Measurements from ENCODE around the gene P2RX1.

P2RX1 gene

DNA sequence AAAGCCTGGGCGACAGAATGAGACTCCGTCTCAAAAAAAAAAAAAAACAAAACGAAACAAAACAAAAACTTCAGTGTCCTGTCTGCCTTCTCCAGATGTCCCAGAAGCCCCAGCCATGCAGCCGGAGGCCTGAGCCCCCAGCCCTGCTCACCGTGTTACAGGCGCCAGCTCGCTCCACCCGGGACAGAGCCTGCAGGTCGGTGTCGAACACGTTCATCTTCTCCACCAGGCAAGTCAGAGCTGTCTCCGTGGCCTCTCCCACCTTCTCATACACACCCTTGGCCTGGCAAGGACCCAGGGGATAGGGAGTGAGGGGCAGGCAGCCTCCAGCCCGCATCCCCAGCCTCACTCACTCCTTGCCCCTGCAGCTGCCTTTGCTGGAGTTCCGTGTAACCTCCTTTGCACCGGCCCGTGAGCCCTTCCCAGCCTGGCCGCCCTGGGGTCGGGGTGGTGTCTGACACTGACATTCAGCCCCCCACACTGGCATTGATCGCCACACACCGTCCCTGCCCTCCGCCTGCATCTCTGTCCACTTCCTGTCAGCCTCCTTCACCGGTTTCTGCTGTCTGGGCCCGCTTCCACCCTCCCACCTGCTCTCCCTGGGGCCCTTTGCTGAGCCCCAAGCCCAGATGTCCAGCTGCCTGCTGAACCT lies 27.1 kb upstream of the P2RX1 start:
- no peaks in the 10 kb centered on the region; the same call in 1 of the 2 replicates for H3K9me3 ChIP-seq (ENCODE audit: control insufficient read depth, insufficient read depth, low read length)
- TF ChIP-seq, protein P1, sequence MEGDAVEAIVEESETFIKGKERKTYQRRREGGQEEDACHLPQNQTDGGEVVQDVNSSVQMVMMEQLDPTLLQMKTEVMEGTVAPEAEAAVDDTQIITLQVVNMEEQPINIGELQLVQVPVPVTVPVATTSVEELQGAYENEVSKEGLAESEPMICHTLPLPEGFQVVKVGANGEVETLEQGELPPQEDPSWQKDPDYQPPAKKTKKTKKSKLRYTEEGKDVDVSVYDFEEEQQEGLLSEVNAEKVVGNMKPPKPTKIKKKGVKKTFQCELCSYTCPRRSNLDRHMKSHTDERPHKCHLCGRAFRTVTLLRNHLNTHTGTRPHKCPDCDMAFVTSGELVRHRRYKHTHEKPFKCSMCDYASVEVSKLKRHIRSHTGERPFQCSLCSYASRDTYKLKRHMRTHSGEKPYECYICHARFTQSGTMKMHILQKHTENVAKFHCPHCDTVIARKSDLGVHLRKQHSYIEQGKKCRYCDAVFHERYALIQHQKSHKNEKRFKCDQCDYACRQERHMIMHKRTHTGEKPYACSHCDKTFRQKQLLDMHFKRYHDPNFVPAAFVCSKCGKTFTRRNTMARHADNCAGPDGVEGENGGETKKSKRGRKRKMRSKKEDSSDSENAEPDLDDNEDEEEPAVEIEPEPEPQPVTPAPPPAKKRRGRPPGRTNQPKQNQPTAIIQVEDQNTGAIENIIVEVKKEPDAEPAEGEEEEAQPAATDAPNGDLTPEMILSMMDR (IDR thresholded peaks at IDR 0.05; ENCODE audit: low read depth, low read length, poor library complexity, severe bottlenecking): no peak
- no peak for TF ChIP-seq EZH2phosphoT487 (IDR thresholded peaks at IDR 0.05; ENCODE audit: borderline replicate concordance, low read length)
- H3K4me1 ChIP-seq (ENCODE audit: control insufficient read depth, low read length): no peaks in the 10 kb centered on the region
- H3K27me3 ChIP-seq (ENCODE audit: control insufficient read depth, low read length): no peaks in the 10 kb centered on the region
- no peak overlapping the region for H3K27ac ChIP-seq (ENCODE audit: low read depth, low read length)
- H3F3A ChIP-seq (ENCODE audit: control insufficient read depth, insufficient read depth): peaks cover 11% of the 10 kb centered on the region
- H3K4me2 ChIP-seq (ENCODE audit: low read length): no peak overlapping the region
- peaks cover 15% of the 10 kb centered on the region for H4K20me1 ChIP-seq (ENCODE audit: control insufficient read depth, insufficient read depth, low read depth, low read length)
- H3K4me3 ChIP-seq (ENCODE audit: low read length): no peak overlapping the region
- no peaks in the 10 kb centered on the region for H3K9me2 ChIP-seq (replicated peaks; ENCODE audit: control insufficient read depth, low read length)
- peaks cover 39% of the 10 kb centered on the region for H3K79me2 ChIP-seq (ENCODE audit: control insufficient read depth, low read length)
- peaks cover 92% of the 10 kb centered on the region for H3K36me3 ChIP-seq (ENCODE audit: control insufficient read depth, low read length)

DNA sequence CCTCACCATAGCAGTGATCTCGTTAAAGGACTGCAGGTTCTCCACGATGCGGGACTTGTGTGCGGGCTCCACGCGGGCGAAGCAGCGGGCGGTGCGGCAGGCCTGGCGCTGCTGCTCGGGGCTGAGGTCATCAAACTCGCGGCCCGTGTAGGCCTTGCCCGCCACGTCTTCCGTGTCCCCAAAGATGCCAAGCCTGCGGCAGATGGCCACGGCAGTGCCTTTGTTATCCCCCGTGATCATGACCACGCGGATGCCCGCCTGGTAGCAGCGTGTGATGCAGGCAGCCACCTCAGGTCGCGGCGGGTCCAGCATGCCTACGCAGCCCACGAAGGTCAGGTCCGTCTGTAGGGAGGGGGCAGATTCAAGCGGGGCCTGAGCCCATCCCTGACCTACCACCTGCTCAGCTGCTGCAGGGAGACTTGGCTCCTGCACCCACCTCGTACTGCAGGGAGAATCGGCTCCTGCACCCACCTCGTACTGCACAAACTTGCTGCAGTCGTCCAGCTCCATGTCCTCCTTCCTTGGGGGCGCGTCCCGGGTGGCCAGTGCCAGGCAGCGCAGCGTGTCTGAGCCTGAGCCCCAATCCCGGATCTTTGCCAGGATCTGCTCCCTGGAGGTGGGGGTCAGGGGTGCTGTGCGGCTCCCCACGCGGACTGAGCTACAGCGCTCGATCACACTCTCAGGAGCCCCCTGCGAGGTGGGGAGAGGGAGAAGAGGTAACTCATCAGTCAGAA lies 24.9 kb upstream of the P2RX1 start:
- TF ChIP-seq EZH2phosphoT487 (IDR thresholded peaks at IDR 0.05; ENCODE audit: borderline replicate concordance, low read length): no peak
- Histone ChIP-seq H3K9me2 (replicated peaks; ENCODE audit: control insufficient read depth, low read length) (no peaks in the 10 kb centered on the region), H3K4me2 (ENCODE audit: low read length) (no peak overlapping the region), H3K27ac (ENCODE audit: low read depth, low read length) (no peak overlapping the region), H4K20me1 (ENCODE audit: control insufficient read depth, insufficient read depth, low read depth, low read length) (peaks cover 19% of the 10 kb centered on the region), H3K27me3 (ENCODE audit: control insufficient read depth, low read length) (no peaks in the 10 kb centered on the region), H3K4me3 (ENCODE audit: low read length) (no peak overlapping the region), H3K79me2 (ENCODE audit: control insufficient read depth, low read length) (peaks cover 39% of the 10 kb centered on the region), H3F3A (ENCODE audit: control insufficient read depth, insufficient read depth) (no peaks in the 10 kb centered on the region; the same call in 1 of the 2 replicates), H3K36me3 (ENCODE audit: control insufficient read depth, low read length) (peaks cover 92% of the 10 kb centered on the region), H3K9me3 (ENCODE audit: control insufficient read depth, insufficient read depth, low read length) (no peaks in the 10 kb centered on the region; the same call in 1 of the 2 replicates), H3K4me1 (ENCODE audit: control insufficient read depth, low read length) (no peaks in the 10 kb centered on the region)

DNA sequence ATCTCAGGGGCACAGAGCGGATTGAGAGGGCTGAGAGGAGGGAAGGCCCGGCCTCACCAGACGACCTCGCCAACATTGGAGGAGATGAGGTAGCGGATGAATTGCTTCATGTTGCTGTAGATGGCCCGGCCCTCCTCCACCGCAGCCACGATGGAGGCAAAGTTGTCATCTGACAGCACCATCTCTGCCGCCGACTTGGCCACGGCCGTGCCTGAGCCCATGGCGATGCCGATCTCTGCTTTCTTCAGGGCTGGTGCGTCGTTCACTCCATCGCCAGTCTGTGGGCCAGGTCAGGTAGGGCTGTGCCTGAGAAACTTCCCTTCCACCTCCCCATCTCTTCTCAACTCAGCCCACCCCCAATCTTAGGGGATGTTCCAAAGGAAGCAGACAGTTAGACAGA lies 21.1 kb upstream of the P2RX1 start:
- peaks cover 4% of the 10 kb centered on the region; the same call in 1 of the 2 replicates for H4K20me1 ChIP-seq (ENCODE audit: control insufficient read depth, insufficient read depth, low read depth, low read length)
- H3K9me2 ChIP-seq (replicated peaks; ENCODE audit: control insufficient read depth, low read length): no peaks in the 10 kb centered on the region
- H3K36me3 ChIP-seq (ENCODE audit: control insufficient read depth, low read length): peaks cover 91% of the 10 kb centered on the region
- no peak overlapping the region for H3K4me3 ChIP-seq (ENCODE audit: low read length)
- H3K27ac ChIP-seq (ENCODE audit: low read depth, low read length): no peak overlapping the region
- no peaks in the 10 kb centered on the region for H3K27me3 ChIP-seq (ENCODE audit: control insufficient read depth, low read length)
- no peaks in the 10 kb centered on the region for H3K9me3 ChIP-seq (ENCODE audit: control insufficient read depth, insufficient read depth, low read length)
- H3K4me1 ChIP-seq (ENCODE audit: control insufficient read depth, low read length): no peaks in the 10 kb centered on the region
- no peaks in the 10 kb centered on the region for H3F3A ChIP-seq (ENCODE audit: control insufficient read depth, insufficient read depth)
- peaks cover 8% of the 10 kb centered on the region for H3K79me2 ChIP-seq (ENCODE audit: control insufficient read depth, low read length)
- no peak overlapping the region for H3K4me2 ChIP-seq (ENCODE audit: low read length)
- no peak for TF ChIP-seq EZH2phosphoT487 (IDR thresholded peaks at IDR 0.05; ENCODE audit: borderline replicate concordance, low read length)
- TF ChIP-seq, protein P1 (IDR thresholded peaks at IDR 0.05; ENCODE audit: low read depth, low read length, poor library complexity, severe bottlenecking): no peak

DNA sequence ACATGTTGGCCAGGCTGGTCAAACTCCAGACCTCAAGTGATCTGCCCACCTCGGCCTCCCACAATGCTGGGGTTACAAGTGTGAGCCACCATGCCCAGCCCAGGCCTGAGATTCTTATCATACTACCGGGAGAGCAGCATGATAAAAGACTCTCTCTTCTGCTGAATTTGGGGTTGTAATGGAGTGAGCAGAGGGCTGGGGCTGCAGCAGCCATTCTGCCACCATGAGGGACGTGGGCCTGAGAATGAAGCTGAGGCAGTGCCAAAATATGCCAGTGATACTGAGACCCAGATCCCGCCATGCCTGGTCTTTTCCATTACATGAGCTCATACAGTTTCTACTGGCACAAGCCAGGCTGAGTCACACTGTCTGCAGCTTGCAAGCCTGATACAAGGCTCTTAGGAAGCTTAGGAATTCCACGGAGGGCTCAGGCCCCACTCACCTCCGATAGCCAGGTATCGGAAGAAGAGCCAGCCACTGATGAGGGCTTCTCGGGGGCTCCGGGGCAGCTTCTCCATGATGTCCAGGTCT lies 19.6 kb upstream of the P2RX1 start:
- H3F3A ChIP-seq (ENCODE audit: control insufficient read depth, insufficient read depth): no peaks in the 10 kb centered on the region
- peaks cover 1% of the 10 kb centered on the region for H3K79me2 ChIP-seq (ENCODE audit: control insufficient read depth, low read length)
- H3K4me3 ChIP-seq (ENCODE audit: low read length): no peak overlapping the region
- H3K27ac ChIP-seq (ENCODE audit: low read depth, low read length): no peak overlapping the region
- TF ChIP-seq, protein P1 (IDR thresholded peaks at IDR 0.05; ENCODE audit: low read depth, low read length, poor library complexity, severe bottlenecking): no peak
- TF ChIP-seq EZH2phosphoT487 (IDR thresholded peaks at IDR 0.05; ENCODE audit: borderline replicate concordance, low read length): no peak
- H4K20me1 ChIP-seq (ENCODE audit: control insufficient read depth, insufficient read depth, low read depth, low read length): peaks cover 4% of the 10 kb centered on the region; the same call in 1 of the 2 replicates
- no peaks in the 10 kb centered on the region for H3K9me2 ChIP-seq (replicated peaks; ENCODE audit: control insufficient read depth, low read length)
- no peaks in the 10 kb centered on the region for H3K4me1 ChIP-seq (ENCODE audit: control insufficient read depth, low read length)
- no peaks in the 10 kb centered on the region for H3K9me3 ChIP-seq (ENCODE audit: control insufficient read depth, insufficient read depth, low read length)
- no peak overlapping the region for H3K4me2 ChIP-seq (ENCODE audit: low read length)
- no peaks in the 10 kb centered on the region for H3K27me3 ChIP-seq (ENCODE audit: control insufficient read depth, low read length)
- H3K36me3 ChIP-seq (ENCODE audit: control insufficient read depth, low read length): peaks cover 89% of the 10 kb centered on the region

Data from DOHH2 (cell line).